Measurements from ENCODE around the gene TRMT6.

- no peak for TF ChIP-seq POLR2AphosphoS5 (IDR thresholded peaks at IDR 0.05; ENCODE audit: low read depth, low read length)
- no peak for TF ChIP-seq POLR2A (IDR thresholded peaks at IDR 0.05; ENCODE audit: low read depth, low read length)
Measured at GRCh38 chr20:5977975-5978374, 27.6 kb upstream of the TRMT6 start.

All from GM12892 (cell line).